ENCODE measurements around the gene KISS1R.
"Not testable (repeated sequence)": the region's sequence is repeated elsewhere in the genome, so short reads cannot be mapped to it uniquely, and the experiment has no call there.

KISS1R gene

DNA sequence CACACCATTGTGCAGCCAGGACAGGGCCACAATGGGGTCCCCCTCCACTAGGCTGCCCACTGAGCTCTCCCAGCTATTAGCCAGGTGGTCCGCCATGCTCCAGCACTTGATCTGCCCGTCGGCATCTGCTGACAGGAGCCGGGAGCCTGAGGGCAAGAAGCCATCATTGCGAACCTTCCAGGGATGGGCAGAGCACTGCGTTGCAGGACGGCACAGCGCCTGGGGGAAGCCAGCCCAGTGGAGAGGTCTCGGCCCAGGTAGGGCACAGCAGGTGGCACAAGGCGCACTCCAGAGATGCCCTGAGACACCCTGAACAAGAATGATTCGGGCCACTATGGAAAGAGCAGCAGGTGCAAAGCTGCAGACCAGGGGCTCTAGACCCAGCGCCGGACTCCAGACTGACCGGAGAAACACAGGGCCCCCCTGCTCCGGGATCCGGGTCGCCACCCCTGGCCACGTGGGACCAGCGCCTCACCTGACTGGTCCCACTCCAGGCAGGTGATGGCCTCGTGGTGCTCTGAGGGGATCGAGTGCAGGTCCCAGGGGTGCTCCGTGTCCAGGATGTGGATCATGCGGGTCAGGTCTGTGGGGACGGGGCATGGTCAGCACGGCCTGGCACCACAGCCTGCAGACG, 27.4 kb upstream of the KISS1R start:
- Histone ChIP-seq H3K27ac (ENCODE audit: insufficient read depth in 1 of 2, low read depth in 1 of 2, low read length in 2 of 2, poor library complexity in 1 of 2, severe bottlenecking in 2 of 2) (no peak overlapping the region), H3K4me1 (ENCODE audit: control extremely low read depth in 1 of 4, control insufficient read depth in 4 of 4, insufficient read depth in 4 of 4, low read length in 3 of 4) (peaks cover 0 to 11% (median 6%) of the 10 kb centered on the region in 4 experiments), H3K9me3 (ENCODE audit: control extremely low read depth in 1 of 5, control insufficient read depth in 4 of 5, insufficient read depth in 2 of 5, low read depth in 1 of 5, low read length in 4 of 5) (no peaks in the 10 kb centered on the region), H3K36me3 (ENCODE audit: control insufficient read depth in 4 of 4, insufficient read depth in 4 of 4, low read length in 3 of 4) (peaks cover 5 to 53% (median 30%) of the 10 kb centered on the region in 4 experiments), H3K4me3 (ENCODE audit: control insufficient read depth in 1 of 7, extremely low read depth in 1 of 7, insufficient read depth in 4 of 7, low read depth in 2 of 7, low read length in 6 of 7) (no peak overlapping the region), H3K27me3 (replicated peaks in 2 of 5; ENCODE audit: control insufficient read depth in 4 of 5, insufficient read depth in 5 of 5, low read length in 4 of 5) (no peaks in the 10 kb centered on the region)
- ChIA-PET CTCF (no interaction called here), POLR2A (no interaction called here)
- DNase-seq, result no peak
- WGBS (ENCODE audit: insufficient coverage), result 96% methylated on average over 26 of the region's 26 CpGs

DNA sequence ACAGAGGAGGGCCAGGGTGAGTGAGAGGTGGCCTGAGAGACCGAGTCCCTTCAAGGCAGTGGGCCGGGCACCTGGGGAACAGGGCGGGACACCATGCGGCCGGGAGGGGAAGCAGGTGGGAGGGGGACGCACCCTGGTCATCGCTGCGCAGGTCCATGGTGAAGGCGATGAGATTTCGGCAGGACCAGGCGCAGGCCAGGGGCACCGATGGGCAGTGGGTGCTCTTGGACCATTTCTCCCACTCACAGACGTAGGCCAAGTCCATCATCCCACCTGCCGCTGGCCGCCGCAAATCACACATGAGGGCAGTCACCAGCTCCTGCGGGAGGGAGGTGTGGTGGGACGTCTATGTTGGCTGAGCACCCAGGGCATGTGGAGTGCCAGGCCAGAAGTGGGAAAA, 26.3 kb upstream of the KISS1R start:
- Histone ChIP-seq H3K27me3 (replicated peaks in 2 of 5; ENCODE audit: control insufficient read depth in 4 of 5, insufficient read depth in 5 of 5, low read length in 4 of 5) (no peaks in the 10 kb centered on the region), H3K36me3 (ENCODE audit: control insufficient read depth in 4 of 4, insufficient read depth in 4 of 4, low read length in 3 of 4) (peaks cover 5 to 42% (median 23%) of the 10 kb centered on the region in 4 experiments), H3K27ac (ENCODE audit: insufficient read depth in 1 of 2, low read depth in 1 of 2, low read length in 2 of 2, poor library complexity in 1 of 2, severe bottlenecking in 2 of 2) (no peak overlapping the region), H3K9me3 (ENCODE audit: control extremely low read depth in 1 of 5, control insufficient read depth in 4 of 5, insufficient read depth in 2 of 5, low read depth in 1 of 5, low read length in 4 of 5) (no peaks in the 10 kb centered on the region), H3K4me3 (ENCODE audit: control insufficient read depth in 1 of 7, extremely low read depth in 1 of 7, insufficient read depth in 4 of 7, low read depth in 2 of 7, low read length in 6 of 7) (no peak overlapping the region), H3K4me1 (ENCODE audit: control extremely low read depth in 1 of 4, control insufficient read depth in 4 of 4, insufficient read depth in 4 of 4, low read length in 3 of 4) (peaks cover 0 to 11% (median 6%) of the 10 kb centered on the region in 4 experiments)
- POLR2A ChIA-PET, result no interaction called here
- WGBS (ENCODE audit: insufficient coverage), result 98% methylated on average over 16 of the region's 18 CpGs
- DNase-seq, result no peak
- CTCF ChIA-PET, result no interaction called here

DNA sequence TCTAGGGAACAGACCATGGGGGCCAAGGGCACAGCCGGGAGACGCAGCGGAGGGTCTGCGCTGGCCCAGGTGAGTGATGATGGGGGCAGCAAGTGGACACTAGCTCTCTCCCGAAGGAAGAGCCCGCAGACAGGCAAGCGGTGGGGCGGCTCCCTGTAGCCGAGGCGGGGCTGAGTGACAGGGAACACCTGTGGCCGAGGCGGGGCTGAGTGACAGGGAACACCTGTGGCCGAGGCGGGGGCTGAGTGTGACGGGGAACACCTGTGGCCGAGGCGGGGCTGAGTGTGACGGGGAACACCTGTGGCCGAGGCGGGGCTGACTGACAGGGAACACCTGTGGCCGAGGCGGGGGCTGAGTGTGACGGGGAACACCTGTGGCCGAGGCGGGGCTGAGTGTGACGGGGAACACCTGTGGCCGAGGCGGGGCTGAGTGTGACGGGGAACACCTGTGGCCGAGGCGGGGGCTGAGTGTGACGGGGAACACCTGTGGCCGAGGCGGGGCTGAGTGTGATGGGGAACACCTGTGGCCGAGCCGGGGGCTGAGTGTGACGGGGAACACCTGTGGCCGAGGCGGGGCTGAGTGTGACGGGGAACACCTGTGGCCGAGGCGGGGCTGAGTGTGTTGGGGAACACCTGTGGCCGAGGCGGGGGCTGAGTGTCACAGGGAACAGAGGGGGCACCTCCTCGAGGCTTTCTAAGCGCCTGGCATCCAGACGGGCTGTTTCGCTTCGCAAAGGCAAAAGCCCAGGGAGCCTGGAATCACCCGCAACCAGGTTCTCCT, 25.5 kb upstream of the KISS1R start:
- peak overlapping the region; percentile 17 to 93 (median 84) for H3K4me3 ChIP-seq (ENCODE audit: control insufficient read depth in 1 of 7, extremely low read depth in 1 of 7, insufficient read depth in 4 of 7, low read depth in 2 of 7, low read length in 6 of 7)
- CTCF ChIA-PET; H3K9me3 ChIP-seq (ENCODE audit: control extremely low read depth in 1 of 5, control insufficient read depth in 4 of 5, insufficient read depth in 2 of 5, low read depth in 1 of 5, low read length in 4 of 5); H3K27me3 ChIP-seq (replicated peaks in 2 of 5; ENCODE audit: control insufficient read depth in 4 of 5, insufficient read depth in 5 of 5, low read length in 4 of 5); DNase-seq: not testable (repeated sequence)
- 96% methylated on average over 24 of the region's 50 CpGs for WGBS (ENCODE audit: insufficient coverage)
- peaks cover 0 to 42% (median 20%) of the 10 kb centered on the region in 4 experiments for H3K36me3 ChIP-seq (ENCODE audit: control insufficient read depth in 4 of 4, insufficient read depth in 4 of 4, low read length in 3 of 4)
- peaks cover 0 to 11% (median 6%) of the 10 kb centered on the region in 4 experiments for H3K4me1 ChIP-seq (ENCODE audit: control extremely low read depth in 1 of 4, control insufficient read depth in 4 of 4, insufficient read depth in 4 of 4, low read length in 3 of 4)
- POLR2A ChIA-PET, result interaction anchor here (0.7 kb wide), 1 partner anchor 17 kb away, joined by 3 read pairs; no protein-coding TSS in a partner anchor
- H3K27ac ChIP-seq (ENCODE audit: insufficient read depth in 1 of 2, low read depth in 1 of 2, low read length in 2 of 2, poor library complexity in 1 of 2, severe bottlenecking in 2 of 2), result peak overlapping the region in 1 of 2 experiments; percentile 85

DNA sequence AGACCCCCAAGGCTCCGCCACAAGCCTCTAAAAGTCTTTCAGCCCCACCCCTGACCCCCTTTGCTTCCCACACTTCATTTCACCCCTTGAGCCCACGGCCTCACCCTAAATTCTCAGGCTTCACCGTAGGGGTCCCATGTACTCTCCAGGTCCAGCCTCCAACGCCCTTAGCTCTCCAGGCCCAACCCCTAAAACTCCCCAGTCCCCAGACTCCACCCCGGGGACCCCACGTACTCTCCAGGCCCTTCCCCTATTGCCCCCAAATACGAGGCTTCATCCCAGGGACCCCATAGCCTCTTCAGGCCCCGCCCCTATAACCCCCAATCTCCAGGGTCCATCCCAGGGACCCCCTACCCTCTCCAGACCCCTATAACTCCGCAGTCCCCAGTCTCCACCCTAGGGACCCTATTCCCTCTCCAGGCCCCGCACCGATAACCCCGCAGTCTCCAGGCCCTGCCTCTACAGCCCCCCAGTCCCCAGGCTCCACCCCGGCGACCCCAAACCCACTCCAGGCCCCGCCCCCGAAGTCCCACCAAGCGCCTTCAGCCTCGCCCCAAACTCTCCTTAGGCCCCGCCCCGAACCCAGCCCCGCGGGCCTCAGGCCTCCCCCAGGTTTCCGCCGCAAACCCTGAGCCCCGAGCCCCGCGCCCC, 24.8 kb upstream of the KISS1R start:
- H3K9me3 ChIP-seq (ENCODE audit: control extremely low read depth in 1 of 5, control insufficient read depth in 4 of 5, insufficient read depth in 2 of 5, low read depth in 1 of 5, low read length in 4 of 5), result no peaks in the 10 kb centered on the region
- ChIA-PET CTCF (interaction anchor here (1.0 to 1.9 kb wide), 6 partner anchors 14 to 33 kb away, joined by 4 to 15 read pairs (median 6); partner anchors contain the start of gene CFD), POLR2A (interaction anchor here (0.5 to 2.0 kb wide), 4 partner anchors 11 to 16 kb away, joined by 3 to 20 read pairs (median 5); no protein-coding TSS in a partner anchor)
- H3K4me1 ChIP-seq (ENCODE audit: control extremely low read depth in 1 of 4, control insufficient read depth in 4 of 4, insufficient read depth in 4 of 4, low read length in 3 of 4), result peaks cover 0 to 9% (median 6%) of the 10 kb centered on the region in 4 experiments
- peak overlapping the region; percentile 37 to 93 (median 84) for H3K4me3 ChIP-seq (ENCODE audit: control insufficient read depth in 1 of 7, extremely low read depth in 1 of 7, insufficient read depth in 4 of 7, low read depth in 2 of 7, low read length in 6 of 7)
- H3K27ac ChIP-seq (ENCODE audit: insufficient read depth in 1 of 2, low read depth in 1 of 2, low read length in 2 of 2, poor library complexity in 1 of 2, severe bottlenecking in 2 of 2), result peak overlapping the region; percentile 64 to 85
- WGBS (ENCODE audit: insufficient coverage), result 5% methylated on average over 16 of the region's 27 CpGs
- DNase-seq, result peak in 2 of 3 donors; percentile 41 to 51
- no peaks in the 10 kb centered on the region for H3K27me3 ChIP-seq (replicated peaks in 2 of 5; ENCODE audit: control insufficient read depth in 4 of 5, insufficient read depth in 5 of 5, low read length in 4 of 5)
- peaks cover 0 to 45% (median 18%) of the 10 kb centered on the region in 4 experiments for H3K36me3 ChIP-seq (ENCODE audit: control insufficient read depth in 4 of 4, insufficient read depth in 4 of 4, low read length in 3 of 4)

DNA sequence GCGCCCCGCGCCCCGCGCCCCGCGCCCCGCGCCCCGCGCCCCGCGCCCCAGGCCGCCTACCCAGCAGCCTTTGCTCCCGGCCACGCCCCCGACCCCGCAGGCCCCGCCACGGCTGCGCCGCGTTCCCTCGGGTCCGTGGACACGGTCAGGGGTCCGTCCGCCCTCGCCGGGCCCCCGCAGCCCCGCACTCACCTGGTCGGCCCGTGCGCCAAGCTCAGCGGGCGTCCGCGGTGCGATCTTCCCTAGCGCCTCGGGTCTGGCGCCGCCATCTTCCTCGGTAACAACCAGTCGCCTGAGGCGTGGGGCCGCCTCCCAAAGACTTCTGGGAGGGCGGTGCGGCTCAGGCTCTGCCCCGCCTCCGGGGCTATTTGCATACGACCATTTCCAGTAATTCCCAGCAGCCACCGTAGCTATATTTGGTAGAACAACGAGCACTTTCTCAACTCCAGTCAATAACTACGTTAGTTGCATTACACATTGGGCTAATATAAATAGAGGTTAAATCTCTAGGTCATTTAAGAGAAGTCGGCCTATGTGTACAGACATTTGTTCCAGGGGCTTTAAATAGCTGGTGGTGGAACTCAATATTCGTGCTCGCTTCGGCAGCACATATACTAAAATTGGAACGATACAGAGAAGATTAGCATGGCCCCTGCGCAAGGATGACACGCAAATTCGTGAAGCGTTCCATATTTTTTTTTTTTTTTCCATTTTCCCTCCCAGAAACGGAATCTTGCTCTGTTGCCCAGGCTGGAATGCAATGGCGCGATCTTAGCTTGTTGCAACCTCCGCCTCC, 24.0 kb upstream of the KISS1R start, which contains the start of the genes MED16 and RNU6-9:
Gene MED16 (minus strand): TSS at position 294 of the 796 bp plus-strand sequence. CDS start 2,056 bp downstream, outside the sequence.
Gene RNU6-9 (plus strand): TSS at position 591 of the 796 bp plus-strand sequence.
- DNase-seq, result peak; percentile 93 to 97 (median 96)
- under 1% methylated on average over 54 of the region's 69 CpGs for WGBS (ENCODE audit: insufficient coverage)
- peaks cover 0 to 9% (median 6%) of the 10 kb centered on the region in 4 experiments for H3K4me1 ChIP-seq (ENCODE audit: control extremely low read depth in 1 of 4, control insufficient read depth in 4 of 4, insufficient read depth in 4 of 4, low read length in 3 of 4)
- POLR2A ChIA-PET, result interaction anchor here (0.5 to 2.0 kb wide), 4 partner anchors 10 to 15 kb away, joined by 5 to 20 read pairs (median 6); no protein-coding TSS in a partner anchor
- H3K4me3 ChIP-seq (ENCODE audit: control insufficient read depth in 1 of 7, extremely low read depth in 1 of 7, insufficient read depth in 4 of 7, low read depth in 2 of 7, low read length in 6 of 7), result peak within 1 kb of the TSS; percentile 76 to 93 (median 84)
- H3K36me3 ChIP-seq (ENCODE audit: control insufficient read depth in 4 of 4, insufficient read depth in 4 of 4, low read length in 3 of 4), result peaks cover 0 to 46% (median 21%) of the 10 kb centered on the region in 4 experiments
- no peaks in the 10 kb centered on the region for H3K9me3 ChIP-seq (ENCODE audit: control extremely low read depth in 1 of 5, control insufficient read depth in 4 of 5, insufficient read depth in 2 of 5, low read depth in 1 of 5, low read length in 4 of 5)
- peak within 1 kb of the TSS; percentile 96 to 100 for H3K27ac ChIP-seq (ENCODE audit: insufficient read depth in 1 of 2, low read depth in 1 of 2, low read length in 2 of 2, poor library complexity in 1 of 2, severe bottlenecking in 2 of 2)
- H3K27me3 ChIP-seq (replicated peaks in 2 of 5; ENCODE audit: control insufficient read depth in 4 of 5, insufficient read depth in 5 of 5, low read length in 4 of 5), result no peaks in the 10 kb centered on the region
- CTCF ChIA-PET, result interaction anchor here (0.7 to 1.9 kb wide), 8 partner anchors 11 to 34 kb away, joined by 4 to 15 read pairs (median 4); partner anchors contain the start of gene CFD

DNA sequence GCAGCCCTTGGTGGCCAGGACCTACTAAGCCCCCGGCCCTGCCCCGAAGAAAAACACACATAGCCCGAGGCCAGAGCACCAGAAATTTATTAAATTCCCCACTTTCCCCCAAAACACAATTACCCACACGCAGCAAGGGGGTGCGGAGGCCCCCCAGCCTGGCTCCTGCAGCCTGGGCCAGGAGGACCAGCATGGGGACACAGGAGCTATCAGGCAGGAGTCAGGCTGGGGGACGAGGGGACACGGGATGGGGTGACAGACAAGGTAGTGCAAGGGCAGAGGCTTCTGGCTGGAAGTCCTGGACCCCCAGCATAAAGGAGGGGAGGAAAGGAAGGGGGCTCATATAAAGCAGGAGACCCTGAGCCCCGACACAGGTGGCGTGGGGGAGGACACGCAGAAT, 20.7 kb upstream of the KISS1R start:
- H3K4me3 ChIP-seq (ENCODE audit: control insufficient read depth in 1 of 7, extremely low read depth in 1 of 7, insufficient read depth in 4 of 7, low read depth in 2 of 7, low read length in 6 of 7), result no peak overlapping the region
- ChIA-PET CTCF (interaction anchor here (1.0 to 1.5 kb wide), 3 partner anchors 9 to 14 kb away, joined by 3 to 4 read pairs (median 3); no protein-coding TSS in a partner anchor), POLR2A (interaction anchor here (0.9 to 1.6 kb wide), 2 partner anchors 10 to 12 kb away, joined by 3 to 4 read pairs; no protein-coding TSS in a partner anchor)
- DNase-seq, result no peak
- H3K36me3 ChIP-seq (ENCODE audit: control insufficient read depth in 4 of 4, insufficient read depth in 4 of 4, low read length in 3 of 4), result peaks cover 2 to 45% (median 21%) of the 10 kb centered on the region in 4 experiments
- H3K27ac ChIP-seq (ENCODE audit: insufficient read depth in 1 of 2, low read depth in 1 of 2, low read length in 2 of 2, poor library complexity in 1 of 2, severe bottlenecking in 2 of 2), result no peak overlapping the region
- peaks cover 0 to 12% (median 6%) of the 10 kb centered on the region in 4 experiments for H3K4me1 ChIP-seq (ENCODE audit: control extremely low read depth in 1 of 4, control insufficient read depth in 4 of 4, insufficient read depth in 4 of 4, low read length in 3 of 4)
- no peaks in the 10 kb centered on the region for H3K27me3 ChIP-seq (replicated peaks in 2 of 5; ENCODE audit: control insufficient read depth in 4 of 5, insufficient read depth in 5 of 5, low read length in 4 of 5)
- 97% methylated on average over 5 of the region's 10 CpGs for WGBS (ENCODE audit: insufficient coverage)
- H3K9me3 ChIP-seq (ENCODE audit: control extremely low read depth in 1 of 5, control insufficient read depth in 4 of 5, insufficient read depth in 2 of 5, low read depth in 1 of 5, low read length in 4 of 5), result no peaks in the 10 kb centered on the region
